ENCODE measurements around the gene TACR2. TPM values are rescaled to one million over a fixed set of nuclear protein-coding genes. Genes with fewer than 3 reads are reported as not detected.

Gene TACR2
- total RNA-seq, 1 experiment from 2014 or later = 0.26 TPM

DNA sequence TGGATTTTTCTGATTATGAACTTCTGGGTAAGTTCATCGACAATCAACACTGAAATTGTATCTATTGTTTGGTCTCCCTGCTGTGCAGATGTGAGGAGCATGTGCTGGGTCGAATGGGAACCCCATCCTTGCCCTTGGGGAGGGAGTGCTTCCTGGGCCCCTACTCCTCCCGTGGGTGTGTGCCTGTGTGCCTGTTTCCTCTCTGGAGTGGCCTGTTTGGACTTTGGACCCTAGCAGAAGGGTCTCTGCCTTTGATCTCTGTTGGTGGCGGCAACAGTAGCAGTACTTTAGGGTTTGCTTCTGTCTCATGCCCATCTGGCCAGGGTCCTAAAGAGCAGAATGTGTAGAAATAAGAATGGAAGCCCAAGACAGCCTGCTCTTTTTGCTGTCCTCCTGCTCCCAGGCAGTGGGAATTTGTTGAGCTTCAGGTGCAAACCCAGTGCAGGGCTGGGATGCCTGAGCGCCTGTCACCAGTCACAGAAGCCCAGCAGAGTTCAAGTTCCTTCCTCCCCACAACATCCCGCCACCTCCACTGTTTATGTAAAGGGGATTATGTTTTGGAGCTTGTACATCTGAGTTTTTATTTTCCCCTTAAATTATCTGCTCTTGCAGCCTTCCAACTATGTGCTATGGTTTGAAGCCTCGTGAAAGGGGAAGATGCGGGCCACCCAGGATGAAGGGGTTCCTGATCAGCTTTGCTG is 1.5 kb upstream of the TACR2 start:
- BruUV-seq (replicated peaks) = no TSS peak
- Mint-ChIP-seq H3K27me3 (ENCODE audit: unreplicated experiment) (no peaks in the 10 kb centered on the region), H3K4me1 (ENCODE audit: low read depth, unreplicated experiment) (peaks cover 20% of the 10 kb centered on the region), H3K36me3 (ENCODE audit: insufficient read depth, unreplicated experiment) (peaks cover 3% of the 10 kb centered on the region), H3K27ac (ENCODE audit: unreplicated experiment) (no peak overlapping the region), H3K4me3 (ENCODE audit: low read depth, unreplicated experiment) (no peak overlapping the region), H3K9me3 (ENCODE audit: low read depth, unreplicated experiment) (no peaks in the 10 kb centered on the region)
- CTCF ChIA-PET = interaction anchor here (0.6 to 2.6 kb wide), 4 partner anchors 8 to 65 kb away, joined by 3 to 10 read pairs (median 4); no protein-coding TSS in a partner anchor
- no peak for DNase-seq
- intact Hi-C loops (cut with micrococcal nuclease; ENCODE audit: unreplicated experiment) = no loop called here
- TF ChIP-seq, protein P1, sequence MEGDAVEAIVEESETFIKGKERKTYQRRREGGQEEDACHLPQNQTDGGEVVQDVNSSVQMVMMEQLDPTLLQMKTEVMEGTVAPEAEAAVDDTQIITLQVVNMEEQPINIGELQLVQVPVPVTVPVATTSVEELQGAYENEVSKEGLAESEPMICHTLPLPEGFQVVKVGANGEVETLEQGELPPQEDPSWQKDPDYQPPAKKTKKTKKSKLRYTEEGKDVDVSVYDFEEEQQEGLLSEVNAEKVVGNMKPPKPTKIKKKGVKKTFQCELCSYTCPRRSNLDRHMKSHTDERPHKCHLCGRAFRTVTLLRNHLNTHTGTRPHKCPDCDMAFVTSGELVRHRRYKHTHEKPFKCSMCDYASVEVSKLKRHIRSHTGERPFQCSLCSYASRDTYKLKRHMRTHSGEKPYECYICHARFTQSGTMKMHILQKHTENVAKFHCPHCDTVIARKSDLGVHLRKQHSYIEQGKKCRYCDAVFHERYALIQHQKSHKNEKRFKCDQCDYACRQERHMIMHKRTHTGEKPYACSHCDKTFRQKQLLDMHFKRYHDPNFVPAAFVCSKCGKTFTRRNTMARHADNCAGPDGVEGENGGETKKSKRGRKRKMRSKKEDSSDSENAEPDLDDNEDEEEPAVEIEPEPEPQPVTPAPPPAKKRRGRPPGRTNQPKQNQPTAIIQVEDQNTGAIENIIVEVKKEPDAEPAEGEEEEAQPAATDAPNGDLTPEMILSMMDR (IDR thresholded peaks at IDR 0.05; ENCODE audit: unreplicated experiment) = no peak

DNA sequence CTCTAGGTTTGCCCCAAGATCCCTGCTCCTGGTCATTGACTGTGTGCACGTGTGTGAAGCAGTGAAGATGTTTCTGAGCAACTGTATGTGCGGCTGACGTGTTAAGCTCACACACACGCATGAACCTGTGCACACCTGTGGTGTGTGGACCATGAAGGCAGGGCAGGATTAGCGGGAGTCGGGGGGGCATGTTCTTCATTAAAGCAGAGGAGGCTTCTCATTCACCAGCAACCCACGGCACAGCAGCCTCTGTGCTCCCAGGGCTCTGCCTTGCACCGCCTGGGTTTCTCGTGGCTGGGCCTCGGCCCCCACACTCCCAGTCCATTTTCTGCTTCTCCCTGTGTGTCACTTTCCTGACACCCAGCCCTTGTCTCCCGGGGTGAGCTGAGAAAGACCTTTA is 824 bp upstream of the TACR2 start:
- Mint-ChIP-seq H3K36me3 (ENCODE audit: insufficient read depth, unreplicated experiment) (peaks cover 3% of the 10 kb centered on the region), H3K9me3 (ENCODE audit: low read depth, unreplicated experiment) (no peaks in the 10 kb centered on the region), H3K27me3 (ENCODE audit: unreplicated experiment) (no peaks in the 10 kb centered on the region), H3K27ac (ENCODE audit: unreplicated experiment) (no peak overlapping the region), H3K4me1 (ENCODE audit: low read depth, unreplicated experiment) (peaks cover 20% of the 10 kb centered on the region), H3K4me3 (ENCODE audit: low read depth, unreplicated experiment) (no peak overlapping the region)
- DNase-seq = no peak
- CTCF ChIA-PET = interaction anchor here (0.6 to 2.6 kb wide), 5 partner anchors 8 to 134 kb away, joined by 3 to 10 read pairs (median 5); no protein-coding TSS in a partner anchor
- TF ChIP-seq, protein P1 (IDR thresholded peaks at IDR 0.05; ENCODE audit: unreplicated experiment) = no peak
- intact Hi-C loops (cut with micrococcal nuclease; ENCODE audit: unreplicated experiment) = no loop called here
- BruUV-seq (replicated peaks) = no TSS peak

DNA sequence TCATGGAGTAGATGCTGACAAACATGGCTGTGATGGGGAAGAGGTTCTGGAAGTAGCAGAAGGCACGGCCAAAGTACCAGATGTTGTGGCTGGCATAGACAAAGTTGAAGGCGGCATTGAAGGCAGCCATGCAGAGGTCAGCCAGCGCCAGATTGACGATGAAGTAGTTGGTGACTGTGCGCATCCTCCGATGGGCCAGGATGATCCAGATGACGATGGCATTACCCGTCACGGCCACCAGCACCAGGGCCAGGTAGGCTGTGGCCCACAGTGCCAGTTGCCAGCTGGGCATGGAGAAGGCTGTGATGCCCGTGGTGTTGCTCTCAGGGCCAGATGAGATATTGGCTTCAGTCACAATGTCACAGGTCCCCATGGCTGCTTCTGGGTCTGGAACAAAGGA is 767 bp downstream of the TACR2 start:
- DNase-seq = no peak
- Mint-ChIP-seq H3K36me3 (ENCODE audit: insufficient read depth, unreplicated experiment) (peaks cover 3% of the 10 kb centered on the region), H3K4me3 (ENCODE audit: low read depth, unreplicated experiment) (no peak overlapping the region), H3K27ac (ENCODE audit: unreplicated experiment) (no peak overlapping the region), H3K27me3 (ENCODE audit: unreplicated experiment) (no peaks in the 10 kb centered on the region), H3K4me1 (ENCODE audit: low read depth, unreplicated experiment) (peaks cover 10% of the 10 kb centered on the region), H3K9me3 (ENCODE audit: low read depth, unreplicated experiment) (no peaks in the 10 kb centered on the region)
- CTCF ChIA-PET = no interaction called here
- TF ChIP-seq, protein P1 (IDR thresholded peaks at IDR 0.05; ENCODE audit: unreplicated experiment) = no peak
- intact Hi-C loops (cut with micrococcal nuclease; ENCODE audit: unreplicated experiment) = no loop called here
- no TSS peak for BruUV-seq (replicated peaks)

DNA sequence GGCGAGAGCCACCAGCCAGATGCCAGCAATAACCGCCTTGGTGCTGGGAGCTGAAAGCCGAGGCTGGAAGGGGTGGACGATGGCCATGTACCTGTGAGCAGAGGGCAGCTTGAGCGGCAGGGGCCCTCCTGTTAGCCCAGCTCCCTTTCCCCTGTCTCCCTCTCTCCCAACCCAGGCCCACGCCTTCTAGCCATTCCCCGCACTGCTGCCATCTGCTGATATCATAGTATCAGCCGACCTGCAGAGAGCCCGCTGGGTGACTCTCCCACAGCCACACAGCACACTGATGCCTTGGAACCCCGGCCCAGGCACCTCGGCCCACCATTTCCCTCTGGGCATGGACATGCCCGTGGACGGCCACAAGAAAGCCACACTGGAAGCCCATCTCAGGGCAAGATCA is 1.7 kb downstream of the TACR2 start:
- no TSS peak for BruUV-seq (replicated peaks)
- H3K36me3 Mint-ChIP-seq (ENCODE audit: insufficient read depth, unreplicated experiment) = peaks cover 3% of the 10 kb centered on the region
- DNase-seq = no peak
- H3K27ac Mint-ChIP-seq (ENCODE audit: unreplicated experiment) = no peak overlapping the region
- no peak overlapping the region for H3K4me3 Mint-ChIP-seq (ENCODE audit: low read depth, unreplicated experiment)
- H3K9me3 Mint-ChIP-seq (ENCODE audit: low read depth, unreplicated experiment) = no peaks in the 10 kb centered on the region
- TF ChIP-seq, protein P1 (IDR thresholded peaks at IDR 0.05; ENCODE audit: unreplicated experiment) = no peak
- H3K27me3 Mint-ChIP-seq (ENCODE audit: unreplicated experiment) = no peaks in the 10 kb centered on the region
- H3K4me1 Mint-ChIP-seq (ENCODE audit: low read depth, unreplicated experiment) = peaks cover 10% of the 10 kb centered on the region
- CTCF ChIA-PET = no interaction called here
- intact Hi-C loops (cut with micrococcal nuclease; ENCODE audit: unreplicated experiment) = no loop called here

Measured in Calu3 (cell line).